DMS 273 (cell line): ENCODE measurements around the gene CRYZL1.
"Not testable (repeated sequence)": the region's sequence is repeated elsewhere in the genome, so short reads cannot be mapped to it uniquely, and the experiment has no call there.

ENCODE experiments used
- DNase-seq: peaks from one replicate; lab custom pipeline; 2025; ENCODE audit not compliant: unreplicated experiment; lab: John Stamatoyannopoulos, UW

The CRYZL1 gene

DNA sequence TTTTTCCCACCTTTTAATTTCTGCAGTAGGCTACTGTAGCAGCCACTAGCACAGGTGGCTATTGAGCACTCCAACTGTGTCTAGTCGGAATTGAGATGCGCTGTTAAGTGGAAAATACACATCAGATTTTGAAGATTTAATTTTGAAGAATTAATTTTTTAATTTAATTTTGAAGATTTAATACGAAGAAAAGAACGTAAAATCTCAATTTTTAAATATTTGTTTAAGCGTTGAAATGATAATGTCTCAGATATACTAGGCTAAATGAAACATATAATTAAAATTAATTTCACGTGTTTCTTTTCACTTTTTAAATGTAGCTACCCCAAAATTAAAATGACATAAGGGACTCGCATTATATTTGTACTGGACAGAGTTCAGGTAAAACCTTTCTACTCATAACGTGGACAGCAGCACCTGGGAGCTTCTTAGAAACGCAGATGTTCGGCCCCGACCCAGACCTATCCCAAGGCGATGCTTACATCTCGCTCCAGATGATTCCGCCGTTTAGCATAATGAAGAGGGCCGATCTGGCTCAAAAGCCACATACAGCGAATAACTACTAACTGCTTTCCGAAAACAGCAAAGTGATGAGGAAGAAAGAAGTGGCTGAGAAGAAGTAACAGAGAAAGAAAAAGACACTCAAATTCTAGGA lies 717 bp downstream of the CRYZL1 start:
- peak; percentile 75 for DNase-seq

DNA sequence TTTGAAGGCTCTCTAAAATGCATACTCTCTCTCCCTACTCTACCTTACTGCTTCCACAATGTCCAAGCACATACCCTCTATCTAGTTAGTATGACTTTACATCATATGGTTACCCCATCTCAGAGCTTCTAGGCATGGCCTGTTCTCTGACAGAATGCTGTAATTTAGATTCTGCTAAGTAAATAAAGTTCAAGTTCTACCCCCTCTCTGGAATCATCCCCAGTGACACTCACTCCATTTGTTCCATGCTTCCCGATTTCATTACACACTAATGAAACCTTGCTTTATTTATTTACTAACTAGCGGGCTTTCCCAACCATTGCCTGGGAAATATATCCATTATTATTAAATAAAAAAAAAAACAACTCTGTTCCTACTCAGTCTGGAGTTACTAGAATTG lies 7.3 kb downstream of the CRYZL1 start:
- DNase-seq = no peak

DNA sequence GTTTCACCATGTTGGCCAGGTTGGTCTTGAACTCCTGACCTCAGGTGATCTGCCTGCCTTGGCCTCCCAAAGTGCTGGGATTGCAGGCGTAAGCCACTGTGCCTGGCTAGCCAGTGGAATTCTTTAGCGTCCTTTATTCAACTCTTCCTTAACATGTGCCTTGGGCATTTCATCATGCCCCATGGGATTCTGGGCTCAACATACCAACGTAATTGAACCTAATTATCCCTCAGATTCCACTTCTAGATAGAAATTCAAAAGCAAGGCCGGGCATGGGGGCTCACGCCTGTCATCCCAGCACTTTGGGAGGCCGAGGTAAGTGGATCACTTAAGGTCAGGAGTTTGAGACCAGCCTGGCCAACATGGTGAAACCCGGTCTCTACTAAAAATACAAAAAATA lies 15.4 kb downstream of the CRYZL1 start:
- DNase-seq = not testable (repeated sequence)

- no peak for DNase-seq
These were observed 19.3 kb downstream of the CRYZL1 start for GRCh38 chr21:33622253-33622652.

DNA sequence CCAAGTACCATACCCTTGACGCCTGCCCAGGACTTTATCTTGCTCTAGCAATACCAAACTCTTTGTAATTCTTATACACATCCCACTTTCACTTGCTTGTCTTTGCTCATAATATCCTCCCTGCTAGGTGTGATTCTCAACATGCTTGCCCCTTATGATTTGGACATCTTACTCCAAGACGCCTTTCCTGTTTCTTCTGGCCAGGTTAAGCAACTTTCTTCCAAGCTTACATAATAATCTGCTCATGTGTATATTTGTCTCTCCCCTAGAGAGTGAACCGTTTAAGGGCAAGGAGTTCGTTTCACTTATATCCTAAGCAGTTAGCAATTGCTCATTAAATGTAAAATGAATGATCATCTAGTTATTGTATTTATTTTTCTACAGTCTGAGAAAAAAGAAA lies 21.8 kb downstream of the CRYZL1 start:
- DNase-seq = no peak

GRCh38 chr21:33618407-33618806 lies 23.1 kb downstream of the CRYZL1 start:
- no peak for DNase-seq

DNA sequence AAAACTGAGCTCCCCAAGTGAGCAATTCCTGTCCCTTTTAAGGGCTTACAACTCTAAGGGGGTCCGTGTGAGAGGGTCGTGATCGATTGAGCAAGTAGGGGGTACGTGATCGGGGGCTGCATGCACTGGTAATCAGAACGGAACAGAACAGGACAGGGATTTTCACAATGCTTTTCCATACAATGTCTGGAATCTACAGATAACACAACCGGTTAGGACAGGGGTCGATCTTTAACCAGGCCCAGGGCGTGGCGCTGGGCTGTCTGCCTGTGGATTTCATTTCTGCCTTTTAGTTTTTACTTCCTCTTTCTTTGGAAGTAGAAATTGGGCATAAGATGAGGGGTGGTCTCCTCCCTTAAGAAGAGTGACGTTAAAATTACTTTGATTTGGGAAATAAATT lies 24.0 kb downstream of the CRYZL1 start:
- not testable (repeated sequence) for DNase-seq

- no peak for DNase-seq
These were observed 30.4 kb downstream of the CRYZL1 start for GRCh38 chr21:33611006-33611744.

GRCh38 chr21:33608559-33608958 lies 33.0 kb downstream of the CRYZL1 start:
- DNase-seq = no peak

DNA sequence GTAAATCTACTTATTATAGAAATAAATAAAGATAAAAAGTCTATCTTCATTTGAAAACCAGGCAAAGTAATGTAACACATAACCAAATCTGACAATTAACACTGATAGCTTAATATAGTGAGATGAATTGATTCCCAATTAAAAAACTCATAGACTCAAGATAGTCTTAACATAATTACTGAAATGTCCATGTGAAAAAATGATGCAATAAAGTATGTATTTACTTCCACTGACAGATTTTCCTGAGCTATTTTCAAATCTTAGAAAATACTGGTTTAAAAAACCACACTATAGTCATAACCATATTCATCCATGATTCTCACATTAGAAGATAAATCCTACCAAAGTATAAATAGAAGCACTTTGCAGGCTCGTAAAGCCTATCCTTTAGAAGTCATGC lies 43.5 kb downstream of the CRYZL1 start:
- DNase-seq = no peak

GRCh38 chr21:33588485-33589335 lies 52.8 kb downstream of the CRYZL1 start, which contains the start of gene DONSON:
DONSON (minus strand) TSS chr21:33588684; CDS start chr21:33588641, 43 bp downstream.
- DNase-seq = peak; percentile 93

DNA sequence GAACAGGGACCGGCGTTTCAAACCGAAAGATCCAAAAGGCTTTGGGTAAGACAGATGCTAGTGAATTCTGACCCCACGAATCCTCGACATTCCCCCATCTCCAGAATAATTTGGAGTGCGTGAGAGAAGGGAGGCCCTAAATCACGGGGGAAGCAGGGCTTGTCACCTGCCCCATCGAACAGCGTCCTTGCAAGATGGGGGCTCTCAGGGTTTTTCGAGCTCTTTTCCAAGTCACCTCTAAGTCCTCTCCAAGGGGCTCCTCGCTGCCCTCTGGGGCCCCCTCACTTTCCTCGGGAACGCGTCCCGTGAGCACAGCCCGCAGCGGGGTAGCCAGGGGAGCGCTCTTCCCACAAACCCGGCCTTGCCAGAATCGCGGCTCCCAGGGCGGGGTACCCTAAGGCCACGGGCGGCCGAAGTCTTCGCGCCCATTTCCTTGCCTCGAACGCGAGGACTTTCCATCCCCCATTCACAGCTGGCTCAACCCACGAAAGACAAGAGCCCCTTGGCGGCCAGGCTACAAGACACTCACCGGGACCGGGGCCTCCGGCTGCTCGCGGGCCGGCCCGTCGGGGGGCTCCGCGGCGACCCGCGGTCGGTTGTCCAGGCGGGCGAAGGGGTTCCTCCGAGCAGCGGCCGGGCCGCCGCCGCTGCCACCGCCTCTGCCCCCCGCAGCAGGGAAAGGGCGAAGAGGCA lies 53.6 kb downstream of the CRYZL1 start:
- DNase-seq = peak; percentile 70

DNA sequence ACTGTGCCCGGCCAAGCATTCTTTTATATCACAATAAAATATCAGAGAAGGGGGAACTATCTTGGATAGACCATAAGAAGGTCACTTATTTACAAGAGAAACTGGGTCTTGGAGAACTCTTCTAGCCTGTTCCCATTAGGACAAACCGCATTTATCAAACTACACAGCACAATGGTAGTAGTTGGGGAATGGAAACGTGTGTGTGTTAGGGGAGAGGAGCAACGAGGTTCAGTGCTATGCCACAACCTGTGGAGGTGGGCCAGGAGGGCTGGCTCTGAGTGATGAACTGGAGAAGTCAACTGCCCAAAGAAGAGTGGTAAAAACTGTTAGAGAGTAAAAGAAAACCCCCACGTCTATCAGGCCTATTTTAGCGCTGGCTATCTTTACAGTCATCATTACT lies 54.6 kb downstream of the CRYZL1 start:
- DNase-seq = no peak

DNA sequence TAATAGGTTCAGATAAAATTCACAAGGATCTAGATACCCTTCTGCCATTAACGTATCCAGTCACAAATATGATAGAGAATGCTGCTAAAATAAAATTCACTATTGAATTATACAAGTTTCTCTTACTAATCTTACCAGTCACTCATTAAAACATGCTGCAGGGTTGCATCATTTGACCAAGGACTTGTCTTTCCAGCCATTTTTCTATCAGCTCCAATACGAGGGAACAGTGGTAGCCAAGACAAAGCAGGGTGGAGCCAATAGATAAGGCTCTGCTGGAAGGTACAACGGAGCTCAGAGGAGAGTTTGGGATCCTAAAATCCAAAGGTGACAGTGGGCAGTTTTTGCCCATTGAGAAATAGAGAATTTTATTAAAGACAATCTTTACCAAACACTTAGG lies 57.1 kb downstream of the CRYZL1 start:
- no peak for DNase-seq

DNA sequence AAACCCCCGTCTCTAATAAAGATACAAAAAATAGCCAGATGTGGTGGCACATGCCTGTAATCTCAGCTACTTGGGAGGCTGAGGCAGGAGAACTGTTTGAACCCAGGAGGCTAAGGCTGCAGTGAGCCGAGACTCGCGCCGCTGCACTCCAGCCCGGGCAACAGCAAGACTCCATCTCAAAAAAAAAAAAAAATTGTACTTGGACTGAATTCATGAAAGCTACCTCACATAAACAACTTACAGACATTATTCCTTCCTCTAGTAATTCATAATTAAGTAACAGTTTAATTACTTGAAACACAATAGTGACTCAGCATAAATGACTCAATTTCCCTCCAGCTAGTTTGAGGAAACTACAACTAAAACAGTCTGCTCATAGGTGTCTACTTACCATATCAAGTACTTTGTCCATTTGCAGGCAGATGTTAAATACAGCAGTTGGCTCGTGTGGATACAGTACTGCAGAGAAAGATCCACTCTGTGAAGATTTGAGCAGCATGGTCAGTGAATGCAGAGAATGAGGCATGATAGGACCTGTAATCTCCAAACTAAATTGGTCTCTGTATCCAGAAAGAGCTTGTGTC lies 62.5 kb downstream of the CRYZL1 start:
- DNase-seq = peak; percentile 60

- DNase-seq = no peak
These were observed 63.3 kb downstream of the CRYZL1 start for GRCh38 chr21:33578214-33578613.

GRCh38 chr21:33576741-33577141 lies 64.8 kb downstream of the CRYZL1 start:
- DNase-seq = not testable (repeated sequence)

DNA sequence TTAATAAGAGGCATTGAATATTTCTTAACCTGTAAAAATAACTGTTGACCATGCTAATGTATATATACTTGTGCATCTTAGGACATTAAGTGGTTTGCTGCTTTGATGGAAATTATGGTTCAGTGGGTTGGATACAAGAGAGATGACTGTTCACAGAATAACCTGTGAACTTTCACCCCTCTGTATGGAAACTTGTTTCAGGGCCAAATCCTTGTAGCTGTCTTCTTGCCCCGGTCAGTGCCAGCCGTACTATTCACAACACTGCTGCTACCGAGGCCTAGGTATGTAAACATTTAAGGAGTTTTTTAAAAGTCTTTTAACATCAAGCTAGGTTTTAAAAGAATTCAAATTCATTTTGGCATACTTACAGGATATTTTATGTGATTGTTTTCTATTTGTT lies 69.2 kb downstream of the CRYZL1 start:
- DNase-seq = no peak

DNA sequence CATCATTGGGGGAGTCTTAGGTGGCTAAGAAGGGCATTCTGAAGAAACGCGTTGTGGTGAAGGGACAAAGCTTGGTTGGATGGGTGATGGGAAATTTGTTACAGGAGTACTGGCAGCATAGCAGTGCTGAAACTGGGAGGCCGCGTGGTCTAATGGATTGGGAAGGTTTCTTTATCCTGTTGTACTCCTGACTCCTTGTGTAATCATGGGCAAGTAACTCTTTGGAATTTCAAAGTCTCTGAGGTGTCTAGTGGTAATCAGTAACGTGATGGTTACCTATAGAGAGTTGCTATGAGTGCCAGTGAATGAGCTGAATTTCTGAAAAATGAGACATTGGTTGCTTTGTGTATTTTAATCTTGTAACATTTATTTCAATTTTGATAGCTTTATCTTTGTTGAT lies 71.5 kb downstream of the CRYZL1 start:
- no peak for DNase-seq

- no peak for DNase-seq
These were observed 73.1 kb downstream of the CRYZL1 start for GRCh38 chr21:33568448-33568847.

DNA sequence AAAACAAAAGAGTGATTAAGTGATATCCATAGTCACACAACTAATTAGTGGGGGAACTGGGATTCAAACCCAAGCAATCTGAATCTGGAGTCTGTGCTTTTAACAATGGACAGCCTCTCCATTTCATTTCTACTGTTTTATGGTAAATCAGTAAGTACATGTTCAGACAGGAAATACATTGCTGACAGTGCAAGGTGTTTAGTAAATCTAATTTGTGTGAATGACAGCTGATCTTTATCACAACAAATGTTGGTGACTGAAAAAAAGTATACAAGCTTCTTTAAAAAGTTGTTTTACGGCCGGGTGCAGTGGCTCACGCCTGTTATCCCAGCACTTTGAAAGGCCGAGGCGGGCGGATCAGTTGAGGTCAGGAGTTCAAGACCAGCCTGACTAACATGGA lies 73.6 kb downstream of the CRYZL1 start:
- DNase-seq = no peak
